Renal pelvis (tissue), 4 donors: ENCODE data around the gene AZIN2. TPM values are rescaled to one million over a fixed set of nuclear protein-coding genes. Genes with fewer than 3 reads are reported as not detected.
A peak's percentile ranks its signal among the peaks of the same experiment; 100 is the strongest.
"Not testable (repeated sequence)": the region's sequence is repeated elsewhere in the genome, so short reads cannot be mapped to it uniquely, and the experiment has no call there.

Source experiments
- DNase-seq: peaks from one replicate; pipeline ENCODE4 v3.0.0-alpha.2; 2013
- polyA plus RNA-seq, 3 donors: library from polyadenylated mRNA; unstranded; fragments of 120-200 nt; gene quantifications; one replicate each; pipeline ENCODE4 v1.2.1, GENCODE V29; 2013; ENCODE audit not compliant: insufficient read length in 3 of 3

AZIN2 gene
- polyA plus RNA-seq, 3 donors, result 7.3 to 10.8 (median 9.9) TPM

DNA sequence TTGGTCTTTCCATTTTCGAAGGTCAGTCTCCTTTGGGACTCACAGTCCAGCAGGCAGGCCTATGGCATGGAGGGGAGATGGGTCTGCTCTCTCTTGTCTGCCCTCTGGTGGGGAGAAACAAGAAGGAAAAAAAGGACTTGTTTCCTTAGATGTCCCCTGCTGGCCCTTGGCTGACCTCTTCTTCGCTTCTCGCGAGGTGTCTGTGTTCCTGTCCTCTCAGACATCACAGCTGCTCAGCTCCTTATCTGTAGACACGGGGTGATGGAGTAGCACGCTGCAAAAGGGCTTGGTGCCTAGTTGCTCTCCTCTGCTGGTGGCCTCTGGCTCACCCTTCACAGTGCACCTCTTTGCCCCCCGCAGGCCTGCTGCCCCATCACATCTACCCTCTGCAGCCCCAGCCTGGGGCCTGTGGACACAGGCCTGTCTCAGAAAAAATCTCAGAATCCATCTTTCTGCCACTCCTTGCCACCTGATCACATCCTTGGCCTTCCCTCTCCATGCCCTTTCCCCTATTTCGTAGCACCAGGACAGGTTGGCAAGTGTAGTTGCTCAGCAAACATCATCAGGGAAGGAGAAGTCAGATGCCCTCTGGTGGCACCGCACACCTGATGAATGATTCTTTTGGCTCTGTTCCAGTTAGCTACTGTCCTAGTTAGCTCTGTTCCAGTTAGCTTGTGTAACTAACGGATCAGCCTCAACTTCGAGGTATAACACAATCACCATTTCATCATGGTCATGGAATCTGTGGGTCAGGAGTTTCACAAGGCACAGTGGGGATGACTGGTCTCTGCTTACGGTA lies 25.5 kb upstream of the AZIN2 start:
- peak; percentile 77 for DNase-seq

DNA sequence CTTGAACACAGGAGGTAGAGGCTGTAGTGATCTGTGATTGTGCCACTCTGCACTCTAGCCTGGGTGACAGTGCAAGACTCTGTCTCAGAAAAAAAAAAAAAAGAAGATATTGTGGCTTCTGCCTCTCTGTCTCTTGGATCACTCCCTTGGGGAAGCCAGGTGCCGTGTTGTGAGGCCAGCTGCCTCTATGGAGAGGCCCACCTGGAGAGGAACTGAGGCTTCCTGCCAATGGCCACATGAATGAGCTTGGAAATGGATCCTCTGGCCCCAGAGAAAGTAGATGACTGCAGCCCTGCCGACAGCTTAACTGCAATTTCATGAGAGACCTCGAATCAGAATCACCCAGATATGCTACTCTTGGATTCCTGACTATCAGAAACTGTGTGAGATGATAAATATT lies 24.5 kb upstream of the AZIN2 start:
- DNase-seq, result no peak

DNA sequence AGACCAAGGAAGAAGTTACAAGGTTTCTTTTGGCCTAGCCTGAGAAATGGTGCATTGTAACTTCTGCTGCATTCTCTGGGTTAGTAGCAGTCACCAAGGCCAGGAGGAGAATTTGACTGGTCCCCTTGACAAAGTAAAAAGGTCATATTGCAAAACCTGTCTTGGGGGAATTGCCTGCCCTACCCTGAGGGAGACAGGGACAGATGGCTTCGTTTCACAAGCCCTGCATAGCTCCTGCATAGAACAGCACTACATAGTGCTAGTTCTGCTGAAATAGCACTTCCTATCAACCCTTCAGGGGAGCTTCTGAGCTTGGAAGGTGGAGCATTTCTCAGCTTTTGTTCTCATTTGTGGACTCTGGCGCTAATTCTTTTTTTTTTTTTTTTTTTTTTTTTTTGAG lies 23.9 kb upstream of the AZIN2 start:
- DNase-seq, result no peak

DNA sequence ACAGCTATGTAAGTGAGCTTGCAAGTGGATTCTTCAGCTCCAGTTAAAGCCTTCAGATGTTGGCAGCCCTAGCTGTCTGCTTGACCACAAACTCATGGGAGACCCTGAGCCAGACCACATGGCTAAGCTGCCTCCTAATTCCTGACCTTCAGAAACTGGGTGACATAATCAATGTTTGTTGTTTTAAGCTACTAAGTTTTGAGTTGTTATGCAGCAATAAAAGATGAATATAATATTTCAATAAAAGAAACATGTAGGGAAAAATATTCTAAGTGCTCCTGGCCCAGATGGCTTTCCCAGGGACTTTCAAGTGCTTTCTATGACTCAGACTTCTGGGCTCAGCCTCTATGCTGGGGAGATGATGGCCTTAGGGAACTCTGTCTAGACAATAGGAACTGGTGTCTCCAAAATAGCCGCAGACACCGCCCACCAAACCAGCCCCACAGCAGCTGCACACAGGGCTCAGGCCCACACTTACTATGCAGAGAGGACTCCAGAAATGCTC lies 20.3 kb upstream of the AZIN2 start:
- no peak for DNase-seq

DNA sequence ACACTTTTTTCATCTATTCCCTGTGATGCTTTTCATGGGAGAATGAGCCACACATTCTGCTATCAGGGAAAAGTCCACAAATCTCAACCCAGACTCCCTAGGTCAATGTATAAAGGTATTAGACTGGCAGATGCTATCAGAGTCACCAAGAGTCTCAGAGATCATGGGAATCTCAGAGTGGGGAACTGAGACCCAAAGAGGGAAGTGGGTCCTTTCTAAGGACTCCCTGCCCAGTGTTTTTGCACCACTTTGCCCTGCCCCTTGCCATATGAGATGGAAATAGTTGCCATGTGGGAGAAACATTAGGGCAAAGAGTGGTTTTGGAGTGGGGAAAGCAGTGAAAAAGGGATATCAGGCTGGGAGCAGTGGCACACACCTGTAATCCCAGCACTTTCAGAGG lies 19.1 kb upstream of the AZIN2 start:
- DNase-seq, result no peak

DNA sequence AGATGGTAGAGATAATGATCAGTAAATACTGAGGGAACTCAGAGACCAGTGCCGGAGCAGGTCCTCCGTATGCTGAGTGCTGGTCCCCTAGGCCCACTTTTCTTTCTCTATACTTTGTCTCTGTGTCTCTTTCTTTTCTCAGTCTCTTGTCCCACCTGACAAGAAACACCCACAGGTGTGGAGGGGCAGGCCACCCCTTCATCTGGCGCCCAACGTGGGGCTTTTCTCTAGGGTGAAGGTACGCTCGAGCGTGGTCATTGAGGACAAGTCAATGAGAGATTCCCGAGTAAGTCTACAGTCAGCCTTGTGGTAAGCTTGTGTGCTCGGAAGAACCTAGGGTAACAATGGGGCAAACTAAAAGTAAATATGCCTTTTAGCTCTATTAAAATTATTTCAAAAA lies 16.7 kb upstream of the AZIN2 start:
- DNase-seq, result not testable (repeated sequence)

DNA sequence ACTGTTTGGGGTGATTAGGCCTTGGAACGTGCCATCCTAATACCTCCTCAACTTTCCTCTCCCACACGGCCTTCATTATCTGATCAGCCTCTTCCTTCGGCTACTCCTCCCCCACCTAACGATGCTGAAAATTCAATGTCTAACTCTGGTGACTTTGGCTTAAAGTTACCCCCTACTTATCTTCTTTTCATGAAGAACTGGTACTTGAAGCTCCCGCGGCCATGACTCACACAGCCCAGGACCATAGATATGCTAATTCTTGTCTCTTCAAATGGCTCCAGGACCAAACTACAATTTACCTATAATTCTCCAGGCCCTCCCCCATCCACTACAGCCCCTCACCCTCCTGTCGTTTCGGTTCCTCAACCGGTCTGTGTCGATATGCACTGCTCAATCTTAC lies 15.7 kb upstream of the AZIN2 start:
- no peak for DNase-seq

DNA sequence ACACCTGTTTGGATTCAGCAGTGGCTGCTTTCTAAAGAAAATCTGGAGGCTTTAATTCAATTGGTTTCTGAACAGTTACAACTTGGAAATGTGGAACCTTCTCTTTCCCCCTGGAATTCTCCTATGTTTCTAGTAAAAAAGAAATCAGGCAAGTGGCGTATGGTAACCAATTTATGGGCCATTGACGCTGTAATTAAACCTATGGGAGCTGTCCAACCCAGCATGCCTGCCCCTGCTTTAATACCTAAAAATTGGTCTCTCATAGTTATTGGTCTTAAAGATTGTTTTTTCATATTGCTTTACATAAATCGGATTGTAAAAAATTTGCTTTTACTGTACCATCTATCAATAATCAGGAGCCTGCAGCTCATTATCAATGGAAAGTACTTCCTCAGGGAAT lies 14.5 kb upstream of the AZIN2 start:
- not testable (repeated sequence) for DNase-seq

DNA sequence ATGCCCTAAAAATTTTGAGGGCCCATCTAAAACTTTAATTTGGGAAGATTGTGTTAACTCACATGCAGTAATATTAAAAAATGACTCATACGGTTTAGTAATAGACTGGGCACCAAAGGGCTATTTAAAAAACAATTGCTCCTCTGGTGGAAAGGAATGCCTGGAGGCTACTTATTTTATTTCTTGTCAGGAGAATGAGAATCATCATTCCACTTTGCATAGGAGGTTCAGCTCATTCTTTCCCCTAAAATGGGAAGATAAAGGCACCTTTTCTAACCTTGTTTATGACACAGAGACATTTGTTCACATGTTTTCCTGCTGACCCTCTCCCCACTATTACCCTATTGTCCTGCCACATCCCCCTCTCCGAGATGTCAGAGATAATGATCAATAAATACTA lies 12.8 kb upstream of the AZIN2 start:
- not testable (repeated sequence) for DNase-seq

DNA sequence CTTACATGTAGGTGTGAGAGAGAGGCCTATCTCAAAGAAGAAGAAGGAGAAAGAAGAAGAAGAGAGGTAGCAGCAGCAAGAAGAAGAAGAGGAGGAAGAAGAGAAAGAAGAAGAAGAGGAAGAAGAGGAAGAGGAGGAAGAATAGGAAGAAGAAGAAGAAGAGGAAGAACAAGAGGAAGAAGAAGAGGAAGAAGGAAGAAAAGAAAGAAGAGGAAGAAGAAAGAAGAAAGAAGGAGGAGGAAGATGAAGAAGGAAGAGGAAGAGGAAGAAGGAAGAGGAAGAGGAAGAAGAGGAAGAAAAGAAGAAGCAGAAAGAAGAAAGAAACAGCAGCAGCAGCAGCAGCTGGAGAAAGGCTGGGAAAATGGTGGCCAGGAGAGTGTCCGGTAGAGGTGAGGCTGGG lies 10.3 kb upstream of the AZIN2 start:
- DNase-seq, result no peak

DNA sequence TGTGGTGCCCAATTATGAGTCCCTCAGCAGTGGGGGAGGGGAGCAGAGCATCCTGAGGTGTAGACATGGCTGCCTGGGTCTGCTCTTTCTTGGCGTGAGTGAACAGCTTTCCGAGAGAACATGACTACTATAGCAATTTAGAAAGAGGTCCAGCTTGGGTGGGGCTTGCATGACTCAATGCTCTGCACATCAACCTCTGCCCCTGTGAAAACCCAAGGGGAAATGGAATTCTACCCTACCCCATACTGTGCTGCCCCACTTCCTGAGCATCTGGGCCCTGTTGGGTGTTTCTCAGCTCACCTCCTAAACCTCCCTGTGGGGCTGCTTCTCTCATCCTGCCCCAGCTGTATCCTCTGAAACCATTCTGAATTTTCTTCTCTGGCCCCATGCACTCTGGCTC lies 8.2 kb upstream of the AZIN2 start:
- DNase-seq, result no peak

DNA sequence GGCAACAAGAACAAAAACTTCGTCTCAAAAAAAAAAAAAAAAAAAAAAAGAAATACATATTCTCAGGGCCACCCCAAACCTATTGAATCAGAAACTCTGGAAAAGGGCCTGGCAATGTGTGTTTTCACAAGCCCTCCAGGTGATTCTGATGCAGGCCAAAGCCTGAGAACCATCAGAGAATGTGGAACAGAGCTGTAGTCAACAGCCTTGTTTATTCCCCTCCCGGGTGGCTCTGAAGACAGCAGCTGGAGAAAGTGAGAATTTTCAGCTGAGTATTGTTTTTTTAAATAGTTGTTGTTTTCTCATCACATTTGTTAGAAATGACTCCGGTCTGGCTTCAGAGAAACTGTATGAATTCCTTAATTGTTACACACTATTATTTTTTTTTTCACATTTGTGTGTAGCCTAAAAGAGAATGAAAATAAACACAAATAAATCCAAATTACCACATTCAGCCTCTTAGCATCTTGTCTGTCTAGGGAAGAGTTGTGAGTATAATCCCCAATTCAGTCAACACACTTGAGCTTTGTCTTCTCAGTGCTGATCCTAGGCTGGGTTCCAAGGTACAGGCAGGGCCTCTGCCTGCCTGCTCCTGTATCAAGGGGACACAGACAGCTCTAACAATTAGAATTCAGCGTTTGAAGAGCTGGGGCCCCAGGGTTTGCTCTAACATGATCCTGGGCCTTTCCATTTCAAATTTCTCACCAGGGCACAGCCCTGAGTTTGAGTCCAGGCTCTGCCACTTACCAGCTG lies 6.6 kb upstream of the AZIN2 start:
- DNase-seq, result no peak

DNA sequence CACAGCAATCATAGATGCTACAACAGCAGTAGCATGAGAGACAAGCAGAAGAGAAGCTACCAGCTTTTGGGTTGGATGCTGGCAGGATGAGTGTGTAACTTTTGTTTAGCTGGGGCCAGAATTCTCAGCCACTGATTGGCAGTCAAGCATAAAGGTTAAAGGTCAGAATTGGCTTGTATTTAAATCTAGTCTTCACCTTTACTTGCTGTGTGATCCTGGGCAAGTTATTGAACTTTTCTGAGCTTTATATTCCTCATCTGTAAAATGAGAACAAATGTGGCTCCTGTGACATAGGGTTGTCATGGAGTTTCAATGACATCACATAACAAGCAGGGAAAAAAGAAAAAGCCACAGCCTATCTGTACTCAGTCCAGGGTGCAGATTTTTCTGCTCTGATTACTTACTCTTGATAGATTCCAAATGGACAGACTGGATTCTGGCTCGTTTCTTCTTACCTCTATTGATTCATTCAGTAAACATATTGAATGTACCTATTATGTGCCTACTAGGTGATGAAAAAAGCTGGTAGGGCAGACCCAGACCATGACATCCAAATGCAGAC lies 2.8 kb upstream of the AZIN2 start:
- DNase-seq, result no peak

DNA sequence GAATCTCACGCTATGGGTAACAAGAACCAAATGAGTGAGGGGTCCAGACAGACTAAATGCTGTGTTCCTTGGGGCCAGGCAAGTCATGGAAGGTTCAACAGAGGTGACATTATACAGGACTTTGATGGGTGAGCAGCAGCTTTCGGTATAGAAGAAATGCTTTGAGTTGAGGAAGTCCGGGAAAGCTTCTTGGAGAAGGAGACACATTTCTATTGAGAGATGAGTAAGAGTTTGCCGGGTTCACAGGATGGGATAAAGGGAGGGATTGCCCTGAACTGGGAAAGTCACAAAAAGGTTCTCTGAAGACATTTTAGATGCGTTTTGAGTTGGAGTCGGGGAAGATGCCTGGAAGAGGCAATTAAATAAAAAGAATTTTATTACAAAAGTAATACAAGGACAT lies 580 bp upstream of the AZIN2 start:
- no peak for DNase-seq

DNA sequence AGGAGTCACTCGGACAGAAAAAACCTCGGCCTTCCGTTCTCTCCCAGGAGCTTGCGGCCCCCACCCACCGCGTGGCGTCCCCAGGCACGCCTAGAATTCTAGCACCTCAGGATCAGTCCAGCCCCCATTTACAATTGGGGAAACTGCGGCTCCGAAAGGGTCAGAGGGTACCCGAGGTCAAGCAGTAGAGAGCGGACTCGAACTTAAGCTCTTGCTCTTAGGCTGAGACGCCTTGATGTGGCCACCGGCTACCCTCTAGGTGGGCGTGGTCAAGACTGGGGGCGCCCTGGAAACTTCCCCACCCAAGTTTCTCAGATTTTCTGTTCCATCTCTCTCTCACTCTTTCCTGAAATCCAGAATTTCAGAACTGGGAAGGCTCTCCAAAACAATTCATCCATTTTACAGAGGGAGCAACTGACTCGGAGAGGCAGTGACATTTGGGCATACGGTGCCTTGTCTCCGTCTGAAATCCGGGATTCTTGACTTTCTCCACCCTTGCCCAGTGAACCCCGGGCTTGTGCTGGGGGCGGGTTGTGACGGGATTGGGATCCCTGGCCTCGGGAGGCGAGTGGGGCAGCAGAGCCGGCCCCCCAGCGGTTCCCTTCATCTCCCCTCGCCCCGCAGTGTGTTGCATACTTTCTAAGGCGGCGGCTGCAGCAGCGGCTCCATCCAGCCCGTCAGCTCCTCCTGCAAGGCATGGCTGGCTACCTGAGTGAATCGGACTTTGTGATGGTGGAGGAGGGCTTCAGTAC lies 777 bp downstream of the AZIN2 start:
- no peak for DNase-seq

DNA sequence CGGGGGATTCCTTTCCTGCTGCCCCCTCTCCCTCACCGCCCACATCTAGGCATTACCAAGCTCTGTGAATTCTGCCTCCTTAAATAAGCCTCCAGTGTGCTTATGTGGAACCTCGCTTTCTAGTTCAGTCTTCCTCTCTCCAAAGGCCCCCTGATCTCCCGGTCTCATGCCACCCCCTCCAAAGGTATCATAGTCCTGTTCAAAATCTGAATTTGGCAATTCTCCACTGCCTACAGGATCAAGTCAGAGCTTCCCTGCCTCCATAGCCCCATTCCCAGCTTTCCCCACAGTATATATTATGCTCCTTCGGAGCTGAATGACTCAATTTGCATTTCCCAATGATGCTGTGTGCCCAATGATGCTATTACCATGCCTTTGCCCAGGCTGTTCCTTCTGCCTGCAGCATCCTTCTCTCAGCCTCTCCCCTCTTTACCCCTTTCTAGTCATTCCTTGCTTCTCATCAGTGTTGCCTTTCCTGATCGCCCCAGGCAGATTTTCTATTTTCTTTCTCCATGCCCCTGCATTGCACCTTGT lies 1.7 kb downstream of the AZIN2 start:
- DNase-seq, result no peak

DNA sequence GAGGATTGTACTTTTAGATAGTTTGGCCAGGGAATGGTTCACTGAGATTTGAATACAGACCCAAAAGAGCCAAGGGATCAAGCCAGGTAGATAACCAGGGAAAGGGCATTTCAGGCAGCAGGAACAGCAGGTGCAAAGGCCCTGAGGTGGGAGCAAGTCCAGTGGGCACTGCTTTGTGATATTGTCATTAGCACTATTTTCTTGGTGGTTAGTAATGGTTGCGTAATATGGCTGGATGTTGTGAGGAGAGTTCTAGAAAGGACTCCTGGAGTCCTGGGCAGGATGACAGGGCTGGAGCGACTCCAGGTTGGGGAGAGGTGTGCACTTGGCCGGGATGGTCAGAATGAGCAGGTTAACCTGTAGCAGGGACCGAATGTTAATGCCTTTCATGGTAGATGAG lies 4.4 kb downstream of the AZIN2 start:
- no peak for DNase-seq

DNA sequence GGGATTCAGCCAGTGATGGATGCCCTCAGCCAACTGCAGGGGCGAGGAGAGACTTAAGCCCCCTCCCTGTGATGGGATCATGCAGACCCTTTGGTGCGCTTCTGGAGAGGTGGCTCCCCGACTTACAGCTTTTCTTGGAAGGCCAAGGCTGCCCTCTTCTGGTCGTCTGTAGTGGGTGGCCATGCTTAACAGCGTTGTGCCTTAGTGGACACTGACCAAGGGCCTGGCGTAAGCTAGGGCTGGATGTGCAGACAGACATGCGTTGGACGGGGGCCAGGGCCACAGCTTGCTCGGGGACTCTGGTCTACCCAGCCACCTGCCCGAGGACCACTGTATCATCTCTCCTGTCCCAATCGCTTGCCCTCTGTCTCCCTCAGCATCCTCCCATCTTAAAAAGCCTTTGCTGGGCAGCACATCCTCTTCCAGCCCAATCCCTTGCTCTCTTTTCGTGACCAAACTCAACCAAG lies 5.5 kb downstream of the AZIN2 start:
- DNase-seq, result peak; percentile 77

DNA sequence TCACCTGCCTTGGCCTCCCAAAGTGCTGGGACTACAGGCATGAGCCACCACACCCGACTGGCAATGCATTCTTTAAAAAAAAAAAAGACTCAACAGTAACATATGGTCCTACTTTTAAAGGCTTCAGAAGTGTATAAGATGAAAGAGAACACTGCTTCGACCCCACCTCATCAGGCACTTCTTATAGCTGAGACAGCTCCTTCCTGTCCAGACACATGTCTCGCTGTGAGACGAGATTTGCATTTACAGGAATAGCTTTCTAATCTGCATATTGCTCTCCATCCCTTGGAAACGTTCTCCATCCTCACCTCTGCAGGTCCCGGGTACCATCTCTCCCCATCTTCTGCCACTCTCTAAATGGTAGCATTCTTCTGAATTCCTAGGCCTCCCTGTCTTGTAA lies 6.7 kb downstream of the AZIN2 start:
- DNase-seq, result no peak

DNA sequence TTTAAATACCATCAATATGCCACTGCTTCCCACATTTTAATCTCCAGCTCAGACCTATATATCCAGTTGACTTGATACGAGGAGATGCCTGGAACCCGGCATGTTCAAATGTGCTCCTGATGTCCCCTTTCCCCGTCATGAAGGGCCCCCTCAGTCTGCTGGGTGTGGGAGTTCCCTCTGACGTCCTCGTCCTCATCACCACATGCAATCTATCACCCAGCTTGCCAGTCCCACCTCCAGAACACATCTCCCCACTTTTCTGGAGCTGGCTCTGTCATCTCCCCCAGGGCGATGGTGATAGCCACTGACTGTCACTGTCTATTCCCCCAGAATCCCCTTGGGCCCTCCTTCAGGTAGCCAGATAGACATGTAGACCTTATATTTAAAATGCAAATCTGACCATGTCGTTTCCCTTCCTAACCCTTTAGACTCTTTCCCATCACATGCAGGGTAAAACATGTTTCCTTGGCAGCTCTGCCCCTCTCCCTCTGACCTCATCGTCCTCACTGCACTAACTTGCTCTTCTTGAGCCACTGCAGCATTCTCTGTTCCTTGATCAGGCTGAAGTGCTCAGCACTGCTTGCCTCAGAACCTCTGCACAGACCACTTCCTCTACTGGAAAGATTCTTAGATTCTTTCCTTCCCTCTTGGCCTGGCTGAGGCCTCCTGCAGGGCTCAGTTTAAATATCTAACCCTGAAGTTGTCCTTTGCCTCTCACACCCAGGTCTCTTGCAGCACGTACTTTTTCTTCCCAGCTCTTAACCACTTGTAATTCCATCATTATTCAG lies 7.4 kb downstream of the AZIN2 start:
- DNase-seq, result no peak

DNA sequence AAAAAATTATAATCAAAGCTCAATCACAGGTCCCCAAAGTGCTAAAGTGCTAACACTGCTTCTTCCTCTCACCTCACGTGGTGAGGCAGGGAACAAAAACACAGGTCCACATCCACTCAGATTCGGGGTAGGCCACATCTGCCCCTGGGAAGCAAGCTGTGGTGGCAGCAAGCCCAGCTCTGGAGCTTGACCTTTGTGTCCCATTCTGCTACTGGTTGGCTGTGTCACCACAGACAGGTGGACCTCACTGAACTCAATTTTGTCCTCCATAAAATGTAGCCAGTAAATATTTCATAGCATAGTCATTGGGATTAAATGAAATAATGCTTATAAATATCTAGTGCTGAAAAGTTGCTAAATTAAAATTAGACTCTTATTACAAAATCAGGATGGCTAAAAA lies 8.5 kb downstream of the AZIN2 start:
- DNase-seq, result no peak
